ENCODE results near the gene ELMO1.

- TF ChIP-seq CTCF (IDR thresholded peaks at IDR 0.05) (no peak), POLR2A (IDR thresholded peaks at IDR 0.05) (no peak)
These were observed 627.0 kb downstream of the ELMO1 start for GRCh38 chr7:36821617-36822016.

Measured in body of pancreas (tissue), 4 donors.